Measurements from ENCODE around the gene INTS11. TPM values are rescaled to one million over a fixed set of nuclear protein-coding genes. Genes with fewer than 3 reads are reported as not detected.

The INTS11 gene
- polyA plus RNA-seq, 1 experiment: 52.8 TPM

- DNase-seq (ENCODE audit: low read depth, low spot score): no peak
- peaks cover 14% of the 10 kb centered on the region; the same call in 1 of the 2 replicates for H3K9me3 ChIP-seq (ENCODE audit: control insufficient read depth, insufficient read depth, low read length)
- ChIA-PET CTCF (interaction anchor here (1.2 kb wide), 1 partner anchor 162 kb away, joined by 3 read pairs; no protein-coding TSS in a partner anchor), POLR2A (interaction anchor here (1.4 kb wide), 1 partner anchor 10 kb away, joined by 3 read pairs; the partner anchor contains the start of gene UBE2J2)
- no peak overlapping the region for H3K4me3 ChIP-seq (ENCODE audit: low read depth, low read length)
- no peak overlapping the region for H3K27ac ChIP-seq (ENCODE audit: low read depth, low read length)
- H3K27me3 ChIP-seq (ENCODE audit: control insufficient read depth, insufficient read depth, low read length): no peaks in the 10 kb centered on the region
- no peak for TF ChIP-seq CTCF (IDR thresholded peaks at IDR 0.05; ENCODE audit: low read depth, low read length)
These were observed 40.6 kb downstream of the INTS11 start for GRCh38 chr1:1283821-1284220.

GRCh38 chr1:1282998-1283397 lies 41.5 kb downstream of the INTS11 start:
- no peak for TF ChIP-seq CTCF (IDR thresholded peaks at IDR 0.05; ENCODE audit: low read depth, low read length)
- ChIA-PET POLR2A (interaction anchor here (0.7 kb wide), 1 partner anchor 203 kb away, joined by 5 read pairs; no protein-coding TSS in a partner anchor), CTCF (no interaction called here)
- Histone ChIP-seq H3K9me3 (ENCODE audit: control insufficient read depth, insufficient read depth, low read length) (peaks cover 8% of the 10 kb centered on the region; the same call in 1 of the 2 replicates), H3K27me3 (ENCODE audit: control insufficient read depth, insufficient read depth, low read length) (no peaks in the 10 kb centered on the region), H3K4me3 (ENCODE audit: low read depth, low read length) (no peak overlapping the region), H3K27ac (ENCODE audit: low read depth, low read length) (no peak overlapping the region)
- DNase-seq (ENCODE audit: low read depth, low spot score): no peak

- no peak overlapping the region for H3K4me3 ChIP-seq (ENCODE audit: low read depth, low read length)
- TF ChIP-seq CTCF (IDR thresholded peaks at IDR 0.05; ENCODE audit: low read depth, low read length): no peak
- CTCF ChIA-PET: no interaction called here
- H3K9me3 ChIP-seq (ENCODE audit: control insufficient read depth, insufficient read depth, low read length): no peaks in the 10 kb centered on the region; the same call in 1 of the 2 replicates
- POLR2A ChIA-PET: no interaction called here
- no peak overlapping the region for H3K27ac ChIP-seq (ENCODE audit: low read depth, low read length)
- H3K27me3 ChIP-seq (ENCODE audit: control insufficient read depth, insufficient read depth, low read length): no peaks in the 10 kb centered on the region
- no peak for DNase-seq (ENCODE audit: low read depth, low spot score)
These were observed 42.7 kb downstream of the INTS11 start for GRCh38 chr1:1281533-1282321.

- no peaks in the 10 kb centered on the region; the same call in 1 of the 2 replicates for H3K9me3 ChIP-seq (ENCODE audit: control insufficient read depth, insufficient read depth, low read length)
- ChIA-PET CTCF (no interaction called here), POLR2A (no interaction called here)
- H3K27ac ChIP-seq (ENCODE audit: low read depth, low read length): no peak overlapping the region
- no peaks in the 10 kb centered on the region for H3K27me3 ChIP-seq (ENCODE audit: control insufficient read depth, insufficient read depth, low read length)
- DNase-seq (ENCODE audit: low read depth, low spot score): no peak
- H3K4me3 ChIP-seq (ENCODE audit: low read depth, low read length): no peak overlapping the region
- TF ChIP-seq CTCF (IDR thresholded peaks at IDR 0.05; ENCODE audit: low read depth, low read length): no peak
These were observed 43.5 kb downstream of the INTS11 start for GRCh38 chr1:1280782-1281481.

GRCh38 chr1:1279028-1279427 lies 45.4 kb downstream of the INTS11 start:
- H3K9me3 ChIP-seq (ENCODE audit: control insufficient read depth, insufficient read depth, low read length): no peaks in the 10 kb centered on the region; the same call in 1 of the 2 replicates
- H3K27me3 ChIP-seq (ENCODE audit: control insufficient read depth, insufficient read depth, low read length): no peaks in the 10 kb centered on the region
- DNase-seq (ENCODE audit: low read depth, low spot score): no peak
- no peak overlapping the region for H3K27ac ChIP-seq (ENCODE audit: low read depth, low read length)
- no peak overlapping the region for H3K4me3 ChIP-seq (ENCODE audit: low read depth, low read length)
- ChIA-PET POLR2A (no interaction called here), CTCF (no interaction called here)
- no peak for TF ChIP-seq CTCF (IDR thresholded peaks at IDR 0.05; ENCODE audit: low read depth, low read length)
